Posterior vena cava (tissue), 2 donors: ENCODE results near the gene NPPC. TPM values are rescaled to one million over a fixed set of nuclear protein-coding genes. Genes with fewer than 3 reads are reported as not detected.
"Not testable (repeated sequence)": the region's sequence is repeated elsewhere in the genome, so short reads cannot be mapped to it uniquely, and the experiment has no call there.

Experiments
- DNase-seq: peaks from one replicate; pipeline ENCODE4 v3.0.0-alpha.2; 2020; ENCODE audit warnings: low spot score
- intact Hi-C, 2 donors: fragments of 100-400 bp; cut with DNase I; formaldehyde crosslinking; loops; one replicate each; pipeline versions ENCODE4 v1.14.1 to v1.14.2; 2022 to 2023
- total RNA-seq, 2 donors: library from RNA; stranded (reverse); fragmentation: NEBNext Ultra II Directional; extraction: Animal tissue kit (Norgen Biotek cat#: 25700); gene quantifications; one replicate each; pipeline ENCODE4 v1.2.1, GENCODE V29; 2021
- donor health status: DM: yes; HTN: yes; CAD: no.
- donor health status: DM: yes; HTN: yes; CAD: no.

NPPC gene
- total RNA-seq, 2 donors from 2014 or later, result 0.93 to 9.2 TPM

GRCh38 chr2:231904161-231904611 is 22.0 kb downstream of the NPPC start:
- DNase-seq, result peak; percentile 44
- intact Hi-C loops, result no loop called here

- intact Hi-C loops, result no loop called here
- no peak for DNase-seq
Measured at GRCh38 chr2:231902598-231902997, 23.6 kb downstream of the NPPC start.

- intact Hi-C loops, result no loop called here
- peak; percentile 64 for DNase-seq
Measured at GRCh38 chr2:231900972-231901371, 25.2 kb downstream of the NPPC start.

- peak; percentile 93 for DNase-seq
- intact Hi-C loops, result no loop called here
Measured at GRCh38 chr2:231900486-231900942, 25.7 kb downstream of the NPPC start.

GRCh38 chr2:231894566-231895380 is 31.4 kb downstream of the NPPC start:
- intact Hi-C loops, result no loop called here
- DNase-seq, result peak; percentile 55

- intact Hi-C loops, result no loop called here
- DNase-seq, result peak; percentile 44
Measured at GRCh38 chr2:231891514-231891905, 34.7 kb downstream of the NPPC start.

- peak; percentile 62 for DNase-seq
Measured at GRCh38 chr2:231890896-231891513, 35.2 kb downstream of the NPPC start.

GRCh38 chr2:231887756-231888155 is 38.4 kb downstream of the NPPC start:
- intact Hi-C loops, result no loop called here
- DNase-seq, result no peak

More at GRCh38 chr2:231890896-231891513, 35.2 kb downstream of the NPPC start:
- intact Hi-C loops, result no loop called here

- DNase-seq, result no peak
- intact Hi-C loops, result no loop called here
Measured at GRCh38 chr2:231886071-231886681, 40.0 kb downstream of the NPPC start.

GRCh38 chr2:231884438-231885140 is 41.6 kb downstream of the NPPC start:
- no peak for DNase-seq
- intact Hi-C loops, result no loop called here

GRCh38 chr2:231883468-231883881 is 42.7 kb downstream of the NPPC start:
- intact Hi-C loops, result no loop called here
- no peak for DNase-seq

GRCh38 chr2:231882646-231883045 is 43.5 kb downstream of the NPPC start:
- no peak for DNase-seq
- intact Hi-C loops, result no loop called here

GRCh38 chr2:231880371-231880770 is 45.8 kb downstream of the NPPC start:
- intact Hi-C loops, DNase-seq: not testable (repeated sequence)

GRCh38 chr2:231879216-231879615 is 47.0 kb downstream of the NPPC start:
- intact Hi-C loops, result no loop called here
- no peak for DNase-seq

GRCh38 chr2:231877533-231878456 is 48.4 kb downstream of the NPPC start:
- intact Hi-C loops, result no loop called here
- no peak for DNase-seq

GRCh38 chr2:231874944-231875343 is 51.3 kb downstream of the NPPC start:
- DNase-seq, result no peak
- intact Hi-C loops, result no loop called here
